SU-DHL-6 (cell line): Measurements from ENCODE around the gene PDS5A.
"Not testable (repeated sequence)": the region's sequence is repeated elsewhere in the genome, so short reads cannot be mapped to it uniquely, and the experiment has no call there.

Source experiments
- H2AFZ ChIP-seq: fragments of 200-600 bp; sonication (generic); 2 replicates; pipeline ENCODE4 v1.6.1; 2014; ENCODE audit warnings: low read depth, mild to moderate bottlenecking, moderate library complexity, mixed read lengths, antibody characterized with exemption, low read length; ENCODE audit not compliant: severe bottlenecking
- H3F3A ChIP-seq: fragments of 200-600 bp; shearing (Covaris generic); 2 replicates; pipeline ENCODE4 v1.6.0; 2016; ENCODE audit warnings: antibody characterized with exemption, mild to moderate bottlenecking; ENCODE audit not compliant: insufficient read depth
- H3K27ac ChIP-seq: fragments of 200-600 bp; sonication (generic); 2 replicates; pipeline ENCODE4 v1.5.1; 2016; ENCODE audit warnings: low read depth, mild to moderate bottlenecking, low read length, moderate library complexity, mixed read lengths
- H3K27me3 ChIP-seq: fragments of 200-600 bp; sonication (generic), shearing (Covaris generic); 2 replicates; pipeline ENCODE4 v1.6.0; 2014; ENCODE audit warnings: mild to moderate bottlenecking, low read length
- H3K36me3 ChIP-seq: fragments of 200-600 bp; sonication (generic); 2 replicates; pipeline ENCODE4 v1.6.1; 2014; ENCODE audit warnings: mild to moderate bottlenecking, low read length, mixed read lengths
- H3K4me2 ChIP-seq: fragments of 300-600, 200-600 bp; shearing (Covaris generic), sonication (generic); 2 replicates; pipeline ENCODE4 v1.6.0; 2014; ENCODE audit warnings: low read length, low read depth, mild to moderate bottlenecking; ENCODE audit not compliant: poor library complexity, severe bottlenecking
- H3K4me3 ChIP-seq: fragments of 200-600 bp; sonication (generic); 2 replicates; pipeline ENCODE4 v1.5.1; 2014; ENCODE audit warnings: antibody characterized with exemption, low read length, mild to moderate bottlenecking, mixed read lengths; ENCODE audit not compliant: insufficient read depth, poor library complexity, severe bottlenecking
- H3K79me2 ChIP-seq: fragments of 200-600 bp; sonication (generic); 2 replicates; pipeline ENCODE4 v1.6.1; 2014; ENCODE audit warnings: mild to moderate bottlenecking, low read length, moderate library complexity; ENCODE audit not compliant: insufficient read depth
- H3K9ac ChIP-seq: fragments of 200-600 bp; sonication (generic); 2 replicates; pipeline ENCODE4 v1.7.0; 2014; ENCODE audit warnings: mild to moderate bottlenecking, low read length
- H3K9me2 ChIP-seq: fragments of 200-600 bp; sonication (generic); replicated peaks from 2 replicates; pipeline ENCODE4 v1.6.1; 2014; ENCODE audit warnings: low read length; ENCODE audit not compliant: insufficient read depth
- H3K9me3 ChIP-seq: fragments of 200-600 bp; sonication (generic); 2 replicates; pipeline ENCODE4 v1.6.1; 2014; ENCODE audit warnings: low read length, mixed read lengths; ENCODE audit not compliant: insufficient read depth
- H4K20me1 ChIP-seq: fragments of 200-600 bp; sonication (generic); 2 replicates; pipeline ENCODE4 v1.6.1; 2014; ENCODE audit warnings: low read depth, mild to moderate bottlenecking, antibody characterized with exemption, low read length, moderate library complexity, mixed read lengths
- EZH2phosphoT487 ChIP-seq: fragments of 200-600 bp; sonication (generic), shearing (Covaris generic); conservative IDR thresholded peaks from 2 replicates; pipeline ENCODE4 v1.6.1; 2018; ENCODE audit warnings: mild to moderate bottlenecking, antibody characterized with exemption, low read length, moderate library complexity, mixed read lengths
- TF ChIP-seq, protein P1 (sequence below): fragments of 200-600 bp; sonication (generic); IDR thresholded peaks from one replicate; pipeline ENCODE4 v1.5.1; 2017; ENCODE audit warnings: antibody characterized with exemption, mild to moderate bottlenecking, low read length, moderate library complexity; ENCODE audit not compliant: insufficient read depth, poor library complexity, severe bottlenecking

Gene PDS5A

GRCh38 chr4:39998659-39999345, 21.1 kb upstream of the PDS5A start:
- no peaks in the 10 kb centered on the region for H3K9me2 ChIP-seq
- H3K4me2 ChIP-seq: no peak overlapping the region
- no peak overlapping the region for H2AFZ ChIP-seq
- H3K27ac ChIP-seq: no peak overlapping the region
- no peaks in the 10 kb centered on the region for H3K36me3 ChIP-seq
- no peaks in the 10 kb centered on the region for H3K27me3 ChIP-seq
- no peaks in the 10 kb centered on the region for H3K9me3 ChIP-seq
- no peaks in the 10 kb centered on the region for H3K79me2 ChIP-seq
- TF ChIP-seq, protein P1, sequence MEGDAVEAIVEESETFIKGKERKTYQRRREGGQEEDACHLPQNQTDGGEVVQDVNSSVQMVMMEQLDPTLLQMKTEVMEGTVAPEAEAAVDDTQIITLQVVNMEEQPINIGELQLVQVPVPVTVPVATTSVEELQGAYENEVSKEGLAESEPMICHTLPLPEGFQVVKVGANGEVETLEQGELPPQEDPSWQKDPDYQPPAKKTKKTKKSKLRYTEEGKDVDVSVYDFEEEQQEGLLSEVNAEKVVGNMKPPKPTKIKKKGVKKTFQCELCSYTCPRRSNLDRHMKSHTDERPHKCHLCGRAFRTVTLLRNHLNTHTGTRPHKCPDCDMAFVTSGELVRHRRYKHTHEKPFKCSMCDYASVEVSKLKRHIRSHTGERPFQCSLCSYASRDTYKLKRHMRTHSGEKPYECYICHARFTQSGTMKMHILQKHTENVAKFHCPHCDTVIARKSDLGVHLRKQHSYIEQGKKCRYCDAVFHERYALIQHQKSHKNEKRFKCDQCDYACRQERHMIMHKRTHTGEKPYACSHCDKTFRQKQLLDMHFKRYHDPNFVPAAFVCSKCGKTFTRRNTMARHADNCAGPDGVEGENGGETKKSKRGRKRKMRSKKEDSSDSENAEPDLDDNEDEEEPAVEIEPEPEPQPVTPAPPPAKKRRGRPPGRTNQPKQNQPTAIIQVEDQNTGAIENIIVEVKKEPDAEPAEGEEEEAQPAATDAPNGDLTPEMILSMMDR: no peak
- no peak for TF ChIP-seq EZH2phosphoT487
- no peak overlapping the region for H3K9ac ChIP-seq
- H4K20me1 ChIP-seq: no peaks in the 10 kb centered on the region
- H3F3A ChIP-seq: no peaks in the 10 kb centered on the region
- no peak overlapping the region for H3K4me3 ChIP-seq

DNA sequence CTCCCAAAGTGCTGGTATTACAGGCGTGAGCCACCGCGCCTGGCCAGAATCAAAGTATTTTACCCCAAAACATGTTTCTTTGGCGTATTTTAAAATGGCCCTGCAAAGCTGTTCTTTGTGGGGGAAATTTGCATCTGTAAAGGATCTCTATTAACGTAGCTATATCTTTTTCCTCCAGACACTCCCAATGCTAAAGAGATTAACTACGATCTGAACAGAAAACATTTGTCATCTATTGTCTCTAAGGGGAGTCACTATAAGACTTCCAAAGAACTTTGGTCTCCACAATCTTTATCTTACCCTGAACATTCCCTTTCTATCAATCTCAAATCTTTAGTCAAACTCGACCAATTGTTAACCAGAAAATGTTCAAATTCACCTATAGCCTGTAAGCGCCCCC, 19.1 kb upstream of the PDS5A start:
- Histone ChIP-seq H3K9ac (no peak overlapping the region), H3F3A (no peaks in the 10 kb centered on the region), H3K4me3 (no peak overlapping the region), H3K27ac (no peak overlapping the region), H4K20me1 (no peaks in the 10 kb centered on the region), H2AFZ (no peak overlapping the region), H3K9me2 (no peaks in the 10 kb centered on the region), H3K27me3 (no peaks in the 10 kb centered on the region), H3K9me3 (no peaks in the 10 kb centered on the region), H3K36me3 (no peaks in the 10 kb centered on the region), H3K79me2 (no peaks in the 10 kb centered on the region), H3K4me2 (no peak overlapping the region)
- no peak for TF ChIP-seq EZH2phosphoT487
- TF ChIP-seq, protein P1: no peak

DNA sequence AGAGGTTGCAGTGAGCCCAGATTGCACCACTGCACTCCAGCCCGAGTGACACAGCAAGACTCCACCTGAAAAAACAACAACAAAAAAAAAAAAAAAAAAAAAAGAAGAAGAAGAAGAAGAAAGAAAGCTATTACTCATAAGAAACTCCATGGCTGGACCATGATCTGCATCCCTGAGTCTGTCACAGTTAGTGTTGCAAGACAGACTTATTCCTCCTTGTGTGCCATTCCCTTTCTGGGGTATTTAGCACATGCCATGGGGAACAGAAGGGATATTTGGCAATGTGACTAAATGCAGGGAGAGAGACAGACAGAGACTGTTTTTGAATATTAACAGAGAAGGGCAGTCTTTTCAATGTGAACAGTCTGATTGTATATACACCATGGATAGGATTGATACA, 16.7 kb upstream of the PDS5A start:
- H3K27ac ChIP-seq: no peak overlapping the region
- H4K20me1 ChIP-seq: no peaks in the 10 kb centered on the region
- no peaks in the 10 kb centered on the region for H3K9me2 ChIP-seq
- no peaks in the 10 kb centered on the region for H3F3A ChIP-seq
- H3K79me2 ChIP-seq: no peaks in the 10 kb centered on the region
- H3K9ac ChIP-seq: no peak overlapping the region
- H3K27me3 ChIP-seq: no peaks in the 10 kb centered on the region
- H2AFZ ChIP-seq: no peak overlapping the region
- no peak overlapping the region for H3K4me3 ChIP-seq
- H3K36me3 ChIP-seq: no peaks in the 10 kb centered on the region
- H3K9me3 ChIP-seq: no peaks in the 10 kb centered on the region
- no peak overlapping the region for H3K4me2 ChIP-seq
- TF ChIP-seq, protein P1: no peak
- TF ChIP-seq EZH2phosphoT487: no peak

GRCh38 chr4:39989381-39989780, 11.7 kb upstream of the PDS5A start:
- H3K79me2 ChIP-seq, H2AFZ ChIP-seq, H3K9me3 ChIP-seq, H3K36me3 ChIP-seq, H3K9me2 ChIP-seq, H3K4me3 ChIP-seq, H3K27me3 ChIP-seq, H3F3A ChIP-seq, H3K27ac ChIP-seq, H3K9ac ChIP-seq, H3K4me2 ChIP-seq, H4K20me1 ChIP-seq: not testable (repeated sequence)
